OCI-M2 (cell line): ENCODE results near the gene MBD6.
A peak's percentile ranks its signal among the peaks of the same experiment; 100 is the strongest.
"Not testable (repeated sequence)": the region's sequence is repeated elsewhere in the genome, so short reads cannot be mapped to it uniquely, and the experiment has no call there.

Experiments
- DNase-seq: peaks from one replicate; lab custom pipeline; 2025; ENCODE audit not compliant: unreplicated experiment; lab: John Stamatoyannopoulos, UW

The MBD6 gene

DNA sequence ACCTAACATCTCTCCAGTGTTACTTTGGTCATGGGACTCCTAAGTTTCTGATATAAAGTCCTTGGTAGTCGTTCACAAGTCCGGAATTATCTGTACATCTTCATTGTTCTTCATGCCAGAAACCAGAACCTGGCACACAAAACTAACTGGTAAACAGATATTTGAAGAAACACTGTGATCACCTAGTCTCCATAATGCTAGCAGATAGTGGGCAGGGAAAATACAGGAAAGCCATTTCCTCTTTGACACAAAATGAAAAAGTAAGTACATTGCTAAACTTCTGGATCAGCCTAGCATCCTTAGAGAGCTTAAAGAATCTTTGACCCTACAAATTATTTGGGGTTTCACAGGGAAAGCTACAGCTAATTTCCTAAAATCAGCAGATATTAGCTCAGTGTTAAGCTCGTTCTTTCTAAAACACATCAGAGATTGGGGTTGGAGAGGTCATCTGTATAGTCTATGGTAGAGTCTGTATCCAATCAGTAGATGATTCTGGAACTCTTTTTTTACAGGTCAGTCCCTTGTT lies 7.2 kb upstream of the MBD6 start:
- no peak for DNase-seq

DNA sequence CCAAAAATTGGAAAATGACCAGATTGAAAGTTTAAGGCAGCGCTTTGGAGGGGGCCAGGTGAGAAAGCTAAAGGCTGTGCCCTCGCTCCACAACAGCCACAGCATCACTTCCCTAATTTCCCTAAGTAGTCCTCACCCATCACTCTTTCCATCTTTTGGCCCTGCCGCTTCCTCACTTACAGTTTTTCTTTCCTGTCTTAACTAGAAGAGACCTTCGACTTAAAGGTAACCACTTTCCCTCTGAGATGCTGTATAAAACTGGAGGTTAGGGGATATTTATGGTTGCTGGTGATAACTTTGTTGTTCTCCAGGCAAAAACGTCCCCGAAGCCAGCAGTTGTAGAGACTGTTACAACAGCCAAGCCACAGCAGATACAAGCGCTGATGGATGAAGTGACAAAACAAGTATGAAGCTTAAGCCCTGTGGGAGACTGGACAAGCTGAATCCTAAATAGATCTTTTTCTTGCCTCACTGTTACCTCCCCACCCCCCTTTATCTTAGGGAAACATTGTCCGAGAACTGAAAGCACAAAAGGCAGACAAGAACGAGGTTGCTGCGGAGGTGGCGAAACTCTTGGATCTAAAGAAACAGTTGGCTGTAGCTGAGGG lies 6.6 kb upstream of the MBD6 start:
- no peak for DNase-seq

DNA sequence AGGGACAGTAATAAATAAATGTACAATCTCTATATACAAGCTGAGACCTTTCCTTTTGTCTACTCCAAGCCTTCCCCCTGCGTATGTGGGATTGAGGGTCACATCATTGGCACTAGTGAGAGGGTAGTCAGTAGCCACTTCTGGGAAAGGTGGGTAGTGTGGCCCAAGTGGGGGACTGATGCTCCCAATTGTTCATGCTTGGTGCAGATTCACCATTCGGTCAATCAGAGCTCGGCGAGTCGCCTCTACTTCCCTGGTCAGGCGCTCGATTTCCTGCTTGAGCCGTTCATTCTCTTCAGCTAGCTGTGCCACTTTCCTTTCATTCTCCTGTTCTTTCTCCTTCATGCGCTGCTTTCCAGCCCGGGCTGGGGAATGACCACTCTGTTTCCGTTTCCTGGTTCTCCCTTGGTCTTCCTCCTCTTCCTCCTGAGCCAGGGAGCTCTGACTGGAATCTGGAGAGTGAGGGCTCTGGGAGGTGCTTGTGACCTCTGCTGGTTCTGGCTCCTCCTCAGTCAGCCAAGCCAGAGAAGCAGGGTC lies 5.9 kb upstream of the MBD6 start:
- DNase-seq: no peak

DNA sequence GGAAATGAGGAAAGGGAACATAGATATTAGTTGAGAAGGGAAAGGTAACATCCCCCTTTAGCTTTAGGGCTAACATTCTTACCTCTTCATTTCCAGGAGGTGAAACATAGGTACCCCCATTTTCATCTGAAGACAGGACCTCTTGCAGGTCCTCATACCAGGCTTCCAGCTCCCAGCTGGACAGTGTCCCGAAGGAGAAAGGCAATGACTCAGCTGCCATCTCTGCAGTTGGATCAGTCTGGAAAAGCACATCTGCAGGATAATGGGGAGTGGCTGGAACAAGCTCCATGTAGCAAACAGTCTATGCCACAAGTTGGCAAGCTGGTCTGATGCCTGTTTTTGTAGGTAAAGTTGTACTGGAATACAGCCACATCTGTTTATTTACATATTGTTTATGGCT lies 5.4 kb upstream of the MBD6 start:
- no peak for DNase-seq

DNA sequence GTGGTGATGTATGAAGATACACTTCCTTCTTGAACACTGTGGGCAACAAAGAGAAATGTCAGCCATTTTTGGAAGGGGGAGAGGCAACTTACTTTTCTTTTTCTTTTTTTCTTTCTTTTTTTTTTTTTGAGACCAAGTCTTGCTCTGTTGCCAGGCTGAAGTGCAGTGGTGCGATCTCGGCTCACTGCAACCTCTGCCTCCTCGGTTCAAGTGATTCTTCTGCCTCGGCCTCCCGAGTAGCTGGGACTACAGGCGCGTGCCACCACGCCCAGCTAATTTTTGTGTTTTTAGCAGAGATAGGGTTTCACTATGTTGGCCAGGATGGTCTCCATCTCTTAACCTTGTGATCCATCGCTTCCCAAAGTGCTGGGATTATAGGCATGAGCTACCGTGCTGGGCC lies 4.9 kb upstream of the MBD6 start:
- not testable (repeated sequence) for DNase-seq

DNA sequence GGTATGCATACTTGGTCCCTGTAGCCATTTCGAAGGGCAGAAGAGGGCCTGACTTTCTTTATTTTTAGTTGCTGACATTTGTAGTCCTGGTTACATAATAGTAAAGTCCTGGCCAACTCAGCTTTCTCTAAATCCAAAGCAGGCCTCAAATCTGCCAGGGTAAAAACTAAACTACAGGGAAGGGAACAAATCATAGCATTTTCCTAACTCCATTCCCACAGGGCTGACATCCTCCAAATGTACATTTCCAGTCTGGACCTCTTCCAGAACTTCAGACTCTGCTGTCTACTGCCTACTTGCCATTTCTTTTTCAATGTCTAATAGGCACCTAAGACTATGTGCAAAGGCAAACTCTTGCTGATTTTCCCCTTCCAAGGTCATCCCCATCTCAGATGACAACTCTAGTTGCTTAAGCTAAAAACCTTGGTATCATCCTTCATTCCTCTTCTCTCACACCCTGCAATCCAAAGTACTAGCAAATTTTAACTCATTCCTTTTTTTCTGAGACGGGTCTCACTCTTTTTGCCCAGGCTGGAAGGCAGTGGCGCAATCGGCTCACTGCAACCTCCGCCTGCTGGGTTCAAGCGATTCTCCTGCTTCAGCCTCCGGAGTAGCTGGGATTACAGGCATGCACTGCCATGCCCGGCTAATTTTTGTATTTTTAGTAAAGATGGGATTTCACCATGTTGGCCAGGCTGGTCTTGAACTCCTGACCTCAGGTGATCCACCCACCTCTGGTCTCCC lies 4.3 kb upstream of the MBD6 start:
- DNase-seq: no peak

DNA sequence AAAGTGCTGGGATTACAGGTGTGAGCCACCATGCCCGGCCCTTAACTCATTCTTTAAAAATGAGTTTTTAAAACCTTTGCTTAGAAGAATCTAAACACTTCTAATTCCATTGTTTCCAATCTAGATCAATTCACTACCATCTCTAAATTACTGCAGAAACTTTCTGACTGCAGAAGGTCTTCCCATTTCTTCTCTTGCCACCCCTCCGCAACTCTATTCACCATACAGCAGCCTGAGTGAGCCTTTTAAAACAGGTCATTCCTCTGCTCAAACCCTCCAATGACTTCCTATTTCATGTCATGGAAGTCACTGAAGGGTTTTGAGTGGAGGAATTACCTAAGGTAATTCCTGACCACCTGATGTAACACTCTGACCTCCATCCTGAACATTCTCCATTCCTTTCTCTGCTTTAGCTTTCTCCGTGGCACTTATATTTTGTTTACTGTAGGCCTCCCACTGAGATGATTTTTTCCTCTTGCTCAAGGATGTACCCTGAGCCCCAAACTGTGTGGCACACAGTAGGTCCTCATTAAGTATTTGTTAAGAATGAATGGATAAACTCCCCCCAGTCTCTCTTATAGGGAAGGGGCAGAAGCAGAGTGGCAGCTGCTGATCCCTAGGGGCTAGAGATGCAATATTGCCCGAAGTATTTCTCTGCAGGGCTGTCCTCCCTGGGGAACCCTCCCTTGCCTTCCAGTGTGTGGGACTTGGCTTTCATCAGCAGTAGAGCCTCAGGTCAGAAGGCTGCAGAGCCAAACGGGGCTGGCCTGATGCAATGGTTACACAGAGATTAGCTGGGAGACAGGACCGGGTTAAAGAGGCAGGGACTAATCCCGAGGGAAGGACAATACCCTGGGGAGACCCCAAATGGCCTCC lies 3.5 kb upstream of the MBD6 start:
- no peak for DNase-seq

DNA sequence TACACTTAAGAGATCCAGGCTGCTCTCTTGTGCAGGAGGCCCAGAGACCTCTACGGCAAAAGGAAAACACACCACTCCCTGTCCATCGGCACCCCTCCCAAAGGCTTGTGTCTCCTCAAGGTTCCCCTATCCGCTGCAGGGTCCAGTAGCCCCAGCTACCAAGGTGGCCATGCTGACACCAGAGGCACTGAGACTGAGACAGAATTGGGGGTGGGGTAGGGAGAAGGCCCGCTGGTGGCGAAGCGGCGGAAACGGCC lies 2.9 kb upstream of the MBD6 start:
- DNase-seq: no peak

DNA sequence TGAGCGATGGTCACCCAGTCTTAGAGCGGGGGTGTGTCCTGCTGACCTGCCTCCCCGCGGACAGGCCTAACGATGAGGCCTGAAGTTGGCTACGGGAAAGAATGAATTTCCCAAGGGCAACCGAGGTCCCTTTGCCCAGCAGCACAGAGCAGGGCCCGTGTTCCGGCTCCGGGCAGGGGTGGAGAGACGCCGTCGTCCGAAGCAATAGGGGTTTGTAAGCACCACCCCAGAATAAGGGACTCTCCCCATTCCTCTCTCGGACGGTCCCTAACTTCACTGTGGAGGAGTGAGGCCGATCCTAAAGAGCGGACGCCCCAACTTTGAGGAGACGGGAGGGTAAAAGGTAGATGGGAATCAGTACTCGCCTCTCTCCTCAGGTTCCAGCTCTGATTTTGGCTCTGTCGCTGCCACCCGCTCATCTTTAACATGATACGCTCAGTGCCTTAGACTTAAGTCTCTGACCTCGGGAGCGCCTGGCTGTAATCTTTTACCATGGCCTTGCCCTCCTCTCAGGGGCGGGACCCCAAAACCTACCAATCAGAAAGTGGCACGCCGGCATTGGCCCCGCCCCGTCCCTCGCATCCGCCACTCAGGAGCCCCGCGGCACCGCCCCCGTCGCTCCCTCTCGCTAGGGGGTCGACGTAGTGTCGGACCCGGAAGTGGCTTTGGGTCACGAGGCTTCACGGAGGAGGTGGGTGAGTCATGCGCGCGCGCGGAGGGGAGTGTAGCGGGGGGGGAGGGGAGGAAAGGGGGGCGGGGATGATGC lies 2.4 kb upstream of the MBD6 start, which contains the start of gene DDIT3:
Gene DDIT3, minus strand, starts transcription at position 462 of the 766 bp plus-strand sequence. CDS start 3,108 bp downstream, outside the sequence.
- peak; percentile 80 for DNase-seq

DNA sequence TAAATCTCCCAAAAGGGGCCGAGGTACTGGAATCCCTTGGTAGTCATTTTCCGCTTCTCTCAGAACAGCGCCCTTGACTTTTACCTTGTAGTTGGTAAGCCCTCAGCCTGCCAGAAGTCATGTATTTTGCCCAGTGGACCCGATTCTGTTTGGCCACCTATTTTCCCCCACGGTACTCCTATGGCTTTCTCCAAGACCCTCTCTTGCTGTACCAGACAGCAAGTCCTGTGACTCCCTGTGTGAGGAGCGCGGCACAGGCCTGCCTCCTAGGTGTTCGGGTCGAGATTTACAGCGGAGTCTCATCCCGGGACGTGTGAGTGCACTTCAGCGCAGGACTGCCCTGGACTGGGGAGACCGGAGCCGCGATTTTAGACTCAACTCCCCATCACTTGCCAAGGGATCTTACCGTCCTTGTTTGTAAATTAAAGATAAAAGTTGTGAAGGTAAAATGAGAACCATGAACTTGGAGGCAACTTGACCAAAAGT lies 1.1 kb upstream of the MBD6 start:
- DNase-seq: no peak

DNA sequence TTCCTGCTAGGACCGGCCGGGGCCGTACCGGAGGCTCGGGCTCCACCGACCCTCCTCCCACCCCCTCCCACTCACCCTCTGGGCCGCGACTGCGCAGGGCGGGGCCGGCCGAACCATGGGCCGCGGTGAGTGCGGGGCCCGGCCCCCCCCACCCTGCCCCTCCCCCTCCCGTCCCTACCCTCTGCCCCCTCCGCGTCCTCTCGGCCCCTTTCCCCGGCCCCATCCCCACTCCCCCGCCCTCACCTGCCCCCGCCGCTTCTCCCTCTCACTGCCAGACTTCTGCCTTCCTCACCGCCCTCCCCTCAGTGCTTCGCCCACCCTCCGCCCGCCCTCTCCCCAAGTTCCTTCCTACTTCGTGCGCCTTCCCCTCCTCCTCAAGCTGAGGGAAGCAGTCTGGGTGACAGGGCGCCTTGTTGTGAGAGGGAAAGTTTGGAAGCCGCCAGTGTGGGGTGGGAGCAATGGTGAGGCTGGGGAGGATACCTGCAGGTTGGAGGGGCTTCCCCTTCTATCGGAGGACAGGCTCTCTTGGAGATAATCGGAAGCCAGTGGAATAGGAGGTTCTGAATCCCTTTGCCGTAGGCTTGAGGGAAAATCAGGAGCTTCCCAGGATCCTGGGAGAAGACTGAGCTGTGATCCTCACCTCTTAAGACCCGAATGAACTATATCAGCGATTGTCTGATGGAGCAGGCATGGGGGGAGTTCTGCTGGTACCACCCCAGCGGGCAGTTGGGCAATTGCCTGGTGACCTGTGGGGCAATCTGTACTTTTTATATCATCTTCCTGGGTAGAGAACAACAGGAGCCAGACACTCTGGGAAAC lies 472 bp downstream of the MBD6 start:
- no peak for DNase-seq

DNA sequence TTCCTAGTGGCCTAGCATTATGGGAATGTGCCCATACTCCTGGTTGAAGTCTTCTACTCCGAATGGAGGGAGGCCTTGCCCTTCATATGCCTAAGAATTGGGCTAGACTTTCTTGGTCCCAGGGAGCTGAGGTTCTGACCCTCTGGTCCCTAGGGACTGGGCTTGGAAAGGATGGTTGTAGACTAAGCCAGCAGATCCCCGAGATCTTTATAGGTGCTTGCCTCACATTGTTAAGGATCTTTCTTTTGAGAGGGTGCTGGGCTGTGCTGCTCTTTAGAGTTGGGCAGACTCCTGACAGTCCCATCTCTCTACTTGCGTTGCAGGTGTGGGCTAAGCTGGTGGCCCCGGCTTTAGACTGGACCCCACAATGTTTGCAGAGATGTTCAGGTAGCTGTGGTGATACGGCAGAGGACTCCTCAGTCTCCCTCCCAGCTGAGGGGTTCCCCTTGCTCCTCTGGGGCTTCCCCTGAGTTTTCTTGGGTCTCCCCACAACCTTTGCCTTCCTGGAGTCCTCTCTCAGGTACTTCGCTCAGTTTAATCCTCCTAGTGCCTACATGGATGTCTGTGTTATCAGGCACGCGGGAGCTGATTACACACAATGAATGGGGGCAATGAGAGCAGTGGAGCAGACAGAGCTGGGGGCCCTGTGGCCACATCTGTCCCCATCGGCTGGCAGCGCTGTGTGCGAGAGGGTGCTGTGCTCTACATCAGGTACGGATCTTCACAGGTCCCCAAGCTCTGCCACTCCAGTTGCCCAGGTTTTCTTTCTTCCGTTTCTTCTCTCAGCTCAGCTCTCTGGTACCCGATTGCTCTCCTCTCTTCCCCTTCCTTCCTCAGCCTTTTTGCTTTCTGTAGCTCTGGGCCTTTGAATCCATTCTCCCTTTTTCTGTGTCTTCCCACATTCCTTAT lies 1.3 kb downstream of the MBD6 start:
- DNase-seq: no peak

DNA sequence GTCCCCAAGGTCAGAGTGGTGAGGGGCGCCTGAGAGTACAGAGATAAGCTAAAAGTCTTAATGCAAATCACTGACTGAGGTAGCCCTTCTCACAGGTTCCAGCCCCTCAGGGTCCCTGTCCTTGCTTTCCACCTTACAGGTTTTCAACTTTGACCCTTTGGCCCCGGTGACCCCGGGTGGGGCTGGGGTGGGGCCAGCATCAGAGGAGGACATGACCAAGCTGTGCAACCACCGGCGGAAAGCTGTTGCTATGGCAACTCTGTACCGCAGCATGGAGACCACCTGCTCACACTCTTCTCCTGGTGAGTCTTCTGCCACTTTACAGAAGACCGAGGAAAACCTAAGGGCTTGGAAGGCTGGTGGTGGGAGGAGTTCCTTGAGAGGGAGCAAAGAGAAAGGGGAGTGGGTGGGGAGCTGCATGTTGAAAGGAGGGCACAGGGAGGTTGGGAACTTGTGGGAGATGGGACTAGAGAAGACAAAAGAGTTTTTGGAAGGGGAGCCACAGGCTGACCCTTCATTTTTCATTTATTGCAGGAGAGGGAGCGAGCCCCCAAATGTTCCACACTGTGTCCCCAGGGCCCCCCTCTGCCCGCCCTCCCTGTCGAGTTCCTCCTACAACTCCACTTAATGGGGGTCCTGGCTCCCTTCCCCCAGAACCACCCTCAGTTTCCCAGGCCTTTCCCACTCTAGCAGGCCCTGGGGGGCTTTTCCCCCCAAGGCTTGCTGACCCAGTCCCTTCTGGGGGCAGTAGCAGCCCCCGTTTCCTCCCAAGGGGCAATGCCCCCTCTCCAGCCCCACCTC lies 2.4 kb downstream of the MBD6 start:
- no peak for DNase-seq

DNA sequence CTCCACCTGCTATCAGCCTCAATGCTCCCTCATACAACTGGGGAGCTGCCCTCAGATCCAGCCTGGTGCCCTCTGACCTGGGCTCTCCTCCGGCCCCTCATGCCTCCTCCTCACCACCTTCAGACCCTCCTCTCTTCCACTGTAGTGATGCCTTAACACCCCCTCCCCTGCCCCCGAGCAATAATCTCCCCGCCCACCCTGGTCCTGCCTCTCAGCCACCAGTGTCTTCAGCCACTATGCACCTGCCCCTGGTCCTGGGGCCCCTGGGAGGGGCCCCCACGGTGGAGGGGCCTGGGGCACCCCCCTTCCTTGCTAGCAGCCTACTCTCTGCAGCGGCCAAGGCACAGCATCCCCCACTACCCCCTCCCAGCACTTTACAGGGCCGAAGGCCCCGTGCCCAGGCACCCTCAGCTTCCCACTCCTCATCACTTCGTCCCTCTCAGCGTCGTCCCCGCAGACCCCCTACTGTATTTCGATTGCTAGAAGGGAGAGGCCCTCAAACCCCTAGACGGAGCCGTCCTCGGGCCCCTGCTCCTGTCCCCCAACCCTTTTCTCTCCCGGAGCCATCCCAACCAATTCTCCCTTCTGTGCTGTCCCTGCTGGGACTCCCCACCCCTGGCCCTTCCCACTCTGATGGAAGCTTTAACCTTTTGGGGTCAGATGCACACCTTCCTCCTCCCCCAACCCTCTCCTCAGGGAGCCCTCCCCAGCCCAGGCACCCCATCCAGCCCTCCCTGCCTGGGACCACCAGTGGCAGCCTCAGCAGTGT lies 3.2 kb downstream of the MBD6 start:
- no peak for DNase-seq

DNA sequence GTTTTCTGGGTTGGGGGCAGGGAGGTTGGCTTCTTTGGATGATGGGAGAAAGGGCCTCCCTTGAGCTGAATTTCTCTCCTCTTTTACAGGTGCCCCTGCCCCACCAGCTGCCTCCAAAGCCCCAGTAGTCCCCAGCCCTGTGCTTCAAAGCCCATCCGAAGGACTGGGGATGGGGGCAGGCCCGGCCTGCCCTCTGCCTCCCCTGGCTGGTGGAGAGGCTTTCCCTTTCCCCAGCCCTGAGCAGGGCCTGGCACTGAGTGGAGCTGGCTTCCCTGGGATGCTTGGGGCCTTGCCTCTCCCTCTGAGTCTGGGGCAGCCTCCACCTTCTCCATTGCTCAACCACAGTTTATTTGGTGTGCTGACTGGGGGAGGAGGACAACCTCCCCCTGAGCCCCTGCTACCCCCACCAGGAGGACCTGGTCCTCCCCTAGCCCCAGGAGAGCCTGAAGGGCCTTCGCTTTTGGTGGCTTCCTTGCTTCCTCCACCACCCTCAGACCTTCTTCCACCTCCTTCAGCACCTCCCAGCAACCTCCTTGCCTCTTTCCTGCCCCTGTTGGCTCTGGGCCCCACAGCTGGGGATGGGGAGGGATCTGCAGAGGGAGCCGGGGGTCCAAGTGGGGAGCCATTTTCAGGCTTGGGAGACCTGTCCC lies 4.0 kb downstream of the MBD6 start:
- no peak for DNase-seq

DNA sequence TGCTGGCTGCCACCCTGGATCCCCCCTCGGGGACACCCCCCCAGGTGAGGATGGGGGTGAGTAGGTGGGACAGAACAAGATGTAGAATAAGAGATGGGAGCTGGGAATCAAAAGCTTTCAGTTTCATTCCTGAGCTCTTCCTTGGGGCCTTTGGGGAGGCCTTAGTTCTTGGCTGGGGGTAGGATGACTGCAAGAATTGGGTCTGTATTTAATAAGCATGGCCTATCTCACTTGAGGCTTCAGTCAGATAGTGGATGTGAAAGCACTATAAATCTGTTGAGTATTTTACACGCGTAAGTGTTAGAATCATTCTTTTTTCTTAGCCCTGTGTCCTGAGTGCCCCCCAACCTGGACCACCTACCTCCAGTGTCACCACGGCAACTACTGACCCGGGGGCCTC lies 4.6 kb downstream of the MBD6 start:
- no peak for DNase-seq

DNA sequence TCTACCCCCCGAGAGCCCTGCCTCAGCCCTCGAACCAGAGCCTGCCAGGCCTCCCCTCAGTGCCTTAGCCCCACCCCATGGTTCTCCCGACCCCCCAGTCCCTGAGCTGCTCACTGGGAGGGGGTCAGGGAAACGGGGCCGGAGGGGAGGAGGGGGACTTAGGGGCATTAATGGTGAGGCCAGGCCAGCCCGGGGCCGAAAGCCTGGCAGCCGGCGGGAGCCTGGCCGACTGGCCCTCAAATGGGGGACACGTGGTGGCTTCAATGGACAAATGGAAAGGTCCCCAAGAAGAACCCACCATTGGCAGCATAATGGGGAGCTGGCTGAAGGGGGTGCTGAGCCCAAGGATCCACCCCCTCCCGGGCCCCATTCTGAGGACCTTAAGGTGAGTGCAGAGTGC lies 5.6 kb downstream of the MBD6 start:
- no peak for DNase-seq
